Measurements from ENCODE around the gene FOXN4.

GRCh38 chr12:109278912-109279311 lies 30.2 kb downstream of the FOXN4 start:
- TF ChIP-seq ETV6 (CRISPR knock-in tag; IDR thresholded peaks at IDR 0.05) (no peak), CTCF (IDR thresholded peaks at IDR 0.05) (no peak), JAZF1 (CRISPR knock-in tag; IDR thresholded peaks at IDR 0.05) (no peak), FOXJ3 (CRISPR knock-in tag; IDR thresholded peaks at IDR 0.05; ENCODE audit: borderline replicate concordance) (no peak), ATF6 (CRISPR knock-in tag; IDR thresholded peaks at IDR 0.05) (no peak), USF1 (CRISPR knock-in tag; IDR thresholded peaks at IDR 0.05) (no peak), ZNF232 (CRISPR knock-in tag; IDR thresholded peaks at IDR 0.05) (no peak), NFYB (CRISPR knock-in tag; conservative IDR thresholded peaks at IDR 0.05; ENCODE audit: low read depth) (no peak), GABPB1 (CRISPR knock-in tag; IDR thresholded peaks at IDR 0.05) (no peak)

Data from WTC11 (cell line).